GM12865 (cell line): ENCODE data around the gene WFDC8.

Experiments used
- DNase-seq: peaks from one replicate; pipeline ENCODE4 v3.0.0; 2010; ENCODE audit warnings: low read depth
- H3K4me3 ChIP-seq: 2 replicates; pipeline ENCODE4 v1.5.1; 2011; ENCODE audit warnings: mild to moderate bottlenecking, low read depth, low read length, control low read depth
- TF ChIP-seq, protein P1 (sequence below): IDR thresholded peaks from 2 replicates; pipeline ENCODE4 v1.5.1; 2011; ENCODE audit warnings: low read length, control low read depth, low read depth, inconsistent platforms; ENCODE audit not compliant: insufficient read depth; ENCODE audit errors: missing control alignments

WFDC8 gene

GRCh38 chr20:45502561-45502960 is 76.5 kb downstream of the WFDC8 start:
- TF ChIP-seq, protein P1, sequence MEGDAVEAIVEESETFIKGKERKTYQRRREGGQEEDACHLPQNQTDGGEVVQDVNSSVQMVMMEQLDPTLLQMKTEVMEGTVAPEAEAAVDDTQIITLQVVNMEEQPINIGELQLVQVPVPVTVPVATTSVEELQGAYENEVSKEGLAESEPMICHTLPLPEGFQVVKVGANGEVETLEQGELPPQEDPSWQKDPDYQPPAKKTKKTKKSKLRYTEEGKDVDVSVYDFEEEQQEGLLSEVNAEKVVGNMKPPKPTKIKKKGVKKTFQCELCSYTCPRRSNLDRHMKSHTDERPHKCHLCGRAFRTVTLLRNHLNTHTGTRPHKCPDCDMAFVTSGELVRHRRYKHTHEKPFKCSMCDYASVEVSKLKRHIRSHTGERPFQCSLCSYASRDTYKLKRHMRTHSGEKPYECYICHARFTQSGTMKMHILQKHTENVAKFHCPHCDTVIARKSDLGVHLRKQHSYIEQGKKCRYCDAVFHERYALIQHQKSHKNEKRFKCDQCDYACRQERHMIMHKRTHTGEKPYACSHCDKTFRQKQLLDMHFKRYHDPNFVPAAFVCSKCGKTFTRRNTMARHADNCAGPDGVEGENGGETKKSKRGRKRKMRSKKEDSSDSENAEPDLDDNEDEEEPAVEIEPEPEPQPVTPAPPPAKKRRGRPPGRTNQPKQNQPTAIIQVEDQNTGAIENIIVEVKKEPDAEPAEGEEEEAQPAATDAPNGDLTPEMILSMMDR: no peak
- DNase-seq: no peak
- no peak overlapping the region for H3K4me3 ChIP-seq
